ENCODE measurements around the gene GPC6. TPM values are rescaled to one million over a fixed set of nuclear protein-coding genes. Genes with fewer than 3 reads are reported as not detected.

The GPC6 gene
- total RNA-seq, 2 experiments from 2014 or later, result not detected

- ChIA-PET POLR2A (no interaction called here), CTCF (interaction anchor here (0.8 kb wide), 1 partner anchor 185 kb away, joined by 3 read pairs; no protein-coding TSS in a partner anchor)
Measured at GRCh38 chr13:94419304-94419924, 1192.8 kb downstream of the GPC6 start.

GRCh38 chr13:94419925-94420305 lies 1193.3 kb downstream of the GPC6 start:
- POLR2A ChIA-PET, result no interaction called here
- CTCF ChIA-PET, result interaction anchor here (0.8 kb wide), 1 partner anchor 184 kb away, joined by 3 read pairs; no protein-coding TSS in a partner anchor

GRCh38 chr13:94427313-94427953 lies 1200.8 kb downstream of the GPC6 start:
- CTCF ChIA-PET, result no interaction called here
- POLR2A ChIA-PET, result no interaction called here

- POLR2A ChIA-PET, result no interaction called here
Measured at GRCh38 chr13:94431574-94431973, 1205.0 kb downstream of the GPC6 start.

GRCh38 chr13:94431987-94432386 lies 1205.4 kb downstream of the GPC6 start:
- POLR2A ChIA-PET, result no interaction called here

More at GRCh38 chr13:94431574-94431973, 1205.0 kb downstream of the GPC6 start:
- CTCF ChIA-PET, result no interaction called here

GRCh38 chr13:94433055-94433961 lies 1206.7 kb downstream of the GPC6 start:
- POLR2A ChIA-PET, result no interaction called here
- CTCF ChIA-PET, result interaction anchor here (1.2 kb wide), 1 partner anchor 185 kb away, joined by 3 read pairs; no protein-coding TSS in a partner anchor

More at GRCh38 chr13:94431987-94432386, 1205.4 kb downstream of the GPC6 start:
- CTCF ChIA-PET, result interaction anchor here (0.6 kb wide), 1 partner anchor 685 kb away, joined by 3 read pairs; no protein-coding TSS in a partner anchor

- CTCF ChIA-PET, result interaction anchor here (0.6 to 2.7 kb wide), 6 partner anchors 10 to 224 kb away, joined by 3 to 19 read pairs (median 4); no protein-coding TSS in a partner anchor
- POLR2A ChIA-PET, result interaction anchor here (0.5 to 0.6 kb wide), 2 partner anchors 167 to 204 kb away, joined by 3 to 5 read pairs; no protein-coding TSS in a partner anchor
Measured at GRCh38 chr13:94435604-94436226, 1209.1 kb downstream of the GPC6 start.

GRCh38 chr13:94444826-94445225 lies 1218.2 kb downstream of the GPC6 start:
- CTCF ChIA-PET, result no interaction called here
- POLR2A ChIA-PET, result no interaction called here

GRCh38 chr13:94454334-94454733 lies 1227.7 kb downstream of the GPC6 start:
- ChIA-PET CTCF (interaction anchor here (0.6 kb wide), 1 partner anchor 10 kb away, joined by 3 read pairs; no protein-coding TSS in a partner anchor), POLR2A (no interaction called here)

- ChIA-PET CTCF (interaction anchor here (0.6 kb wide), 2 partner anchors 9 to 675 kb away, joined by 3 read pairs; no protein-coding TSS in a partner anchor), POLR2A (no interaction called here)
Measured at GRCh38 chr13:94454906-94455305, 1228.3 kb downstream of the GPC6 start.

- ChIA-PET CTCF (interaction anchor here (0.6 kb wide), 1 partner anchor 675 kb away, joined by 3 read pairs; no protein-coding TSS in a partner anchor), POLR2A (no interaction called here)
Measured at GRCh38 chr13:94455414-94455813, 1228.8 kb downstream of the GPC6 start.
